Left cardiac atrium (tissue), 4 donors: ENCODE measurements around the gene STARD13. TPM values are rescaled to one million over a fixed set of nuclear protein-coding genes. Genes with fewer than 3 reads are reported as not detected.

Source experiments
- ATAC-seq, 2 donors: fragments of 200-7000 bp; cut with Tn5 transposase; one replicate each; pipeline ENCODE4 v1.9.1; 2020; ENCODE audit warnings: mild to moderate bottlenecking in 2 of 2, moderate library complexity in 2 of 2
- DNase-seq: peaks from one replicate; pipeline ENCODE4 v3.0.0-alpha.2; 2020
- intact Hi-C, 2 donors: fragments of 100-400 bp; cut with DNase I; formaldehyde crosslinking; loops; one replicate each; pipeline versions ENCODE4 v1.14.1 to v1.15.1; 2022 to 2023
- total RNA-seq, 2 donors: library from RNA; stranded (reverse); fragmentation: NEBNext Ultra II Directional; extraction: Animal tissue kit (Norgen Biotek cat#: 25700); gene quantifications; one replicate each; pipeline ENCODE4 v1.2.1, GENCODE V29; 2021
- donor health status: DM: no; HTN: yes; CAD: no.
- donor health status: DM: no; HTN: yes; CAD: no; lungs with severe emphysema.
- donor health status: DM: yes; HTN: yes; CAD: no.
- donor health status: Dilated cardiomyopathy.

Gene STARD13
- total RNA-seq, 2 donors from 2014 or later = 26.8 to 33.3 TPM

DNA sequence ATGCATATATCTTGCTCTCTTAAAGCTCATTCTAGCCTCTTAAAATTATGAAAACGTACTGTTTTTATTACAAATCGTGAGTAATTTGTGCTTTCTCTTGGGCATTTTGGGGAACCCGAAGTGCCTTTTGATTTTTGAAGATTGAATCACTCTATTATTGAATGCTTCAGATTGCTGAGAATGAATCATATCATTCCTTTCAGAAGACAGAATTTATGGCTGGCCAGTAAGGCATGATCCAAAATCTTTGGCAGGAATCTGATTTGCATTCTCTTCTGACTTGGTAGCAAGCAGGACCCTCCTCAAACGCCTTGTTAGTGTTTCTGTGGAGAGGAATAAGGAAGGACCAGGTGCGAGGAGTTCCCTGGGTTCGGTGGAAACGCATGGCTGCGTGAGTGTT, 49.5 kb downstream of the STARD13 start:
- intact Hi-C loops = no loop called here
- DNase-seq = no peak
- ATAC-seq = peak in 1 of 2 donors; percentile 77

- DNase-seq = no peak
- peak in 1 of 2 donors; percentile 15 for ATAC-seq
- intact Hi-C loops = no loop called here
Observed at GRCh38 chr13:33235564-33235963, 50.0 kb downstream of the STARD13 start.

DNA sequence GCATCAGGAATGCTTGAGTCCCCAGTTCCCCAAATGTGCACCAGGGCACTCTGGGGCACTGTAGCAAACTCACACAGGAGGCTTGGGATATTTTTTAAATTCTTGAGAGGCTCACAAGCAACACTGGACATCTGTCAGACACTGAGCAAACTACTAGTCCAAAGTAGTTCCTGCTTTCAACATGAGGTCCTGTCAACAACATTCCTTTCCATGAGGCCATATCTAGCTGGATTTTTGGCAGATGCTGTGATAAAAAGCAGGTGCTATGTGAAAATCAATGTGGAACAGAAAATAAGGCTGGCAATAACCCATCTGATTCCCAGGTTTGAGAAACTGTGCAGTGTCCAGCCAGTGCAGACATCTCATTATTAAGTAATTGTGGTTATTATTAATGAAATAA, 50.5 kb downstream of the STARD13 start:
- intact Hi-C loops = no loop called here
- peak; percentile 35 to 65 for ATAC-seq
- no peak for DNase-seq

- ATAC-seq = peak; percentile 13 to 29
- no peak for DNase-seq
- intact Hi-C loops = loop anchor here in 1 of 2 donors (5.0 kb wide), 1 partner anchor 49 kb away; no protein-coding TSS in a partner anchor
Observed at GRCh38 chr13:33233547-33233946, 52.0 kb downstream of the STARD13 start.

DNA sequence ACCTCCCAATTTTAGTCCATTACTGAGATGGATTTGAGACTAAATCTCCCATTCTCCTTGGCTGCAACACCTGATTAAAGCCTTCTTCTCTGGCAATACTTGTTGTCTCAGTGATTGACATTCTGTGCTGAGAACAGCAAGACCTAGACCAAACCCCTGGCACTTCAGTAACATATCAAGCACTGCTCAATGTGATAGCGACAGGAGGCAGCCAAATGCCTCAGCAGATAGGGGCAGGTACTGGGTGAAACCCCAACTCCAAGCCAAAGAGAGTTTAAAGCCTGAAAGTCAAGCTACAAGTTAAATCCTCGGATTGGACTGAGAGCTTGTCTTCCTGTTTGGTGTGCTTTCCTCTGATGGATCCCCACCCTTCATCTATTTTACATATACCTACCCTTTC, 52.7 kb downstream of the STARD13 start:
- intact Hi-C loops = loop anchor here in 1 of 2 donors (5.0 kb wide), 1 partner anchor 49 kb away; no protein-coding TSS in a partner anchor
- no peak for ATAC-seq
- no peak for DNase-seq

DNA sequence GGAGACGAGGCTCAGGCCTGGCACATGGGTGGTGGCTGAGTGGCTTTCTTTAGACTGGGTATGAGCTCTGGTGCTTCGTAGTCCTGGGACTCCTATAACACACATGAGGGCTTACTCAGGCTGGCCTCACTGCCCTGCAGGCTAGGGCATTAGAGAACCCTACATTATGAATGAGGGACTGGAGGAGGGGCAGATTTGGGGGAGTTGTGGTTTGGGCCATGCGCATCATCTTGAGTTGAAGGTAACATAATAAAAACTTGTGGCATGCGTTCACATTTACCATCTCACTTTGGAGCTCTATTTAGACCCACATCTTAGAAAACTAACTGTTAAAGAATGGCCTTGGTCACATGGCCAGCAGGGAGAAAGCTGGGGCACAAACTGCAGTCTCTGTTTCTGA, 54.2 kb downstream of the STARD13 start:
- no peak for ATAC-seq
- no peak for DNase-seq
- intact Hi-C loops = loop anchor here in 1 of 2 donors (5.0 kb wide), 1 partner anchor 51 kb away; no protein-coding TSS in a partner anchor

DNA sequence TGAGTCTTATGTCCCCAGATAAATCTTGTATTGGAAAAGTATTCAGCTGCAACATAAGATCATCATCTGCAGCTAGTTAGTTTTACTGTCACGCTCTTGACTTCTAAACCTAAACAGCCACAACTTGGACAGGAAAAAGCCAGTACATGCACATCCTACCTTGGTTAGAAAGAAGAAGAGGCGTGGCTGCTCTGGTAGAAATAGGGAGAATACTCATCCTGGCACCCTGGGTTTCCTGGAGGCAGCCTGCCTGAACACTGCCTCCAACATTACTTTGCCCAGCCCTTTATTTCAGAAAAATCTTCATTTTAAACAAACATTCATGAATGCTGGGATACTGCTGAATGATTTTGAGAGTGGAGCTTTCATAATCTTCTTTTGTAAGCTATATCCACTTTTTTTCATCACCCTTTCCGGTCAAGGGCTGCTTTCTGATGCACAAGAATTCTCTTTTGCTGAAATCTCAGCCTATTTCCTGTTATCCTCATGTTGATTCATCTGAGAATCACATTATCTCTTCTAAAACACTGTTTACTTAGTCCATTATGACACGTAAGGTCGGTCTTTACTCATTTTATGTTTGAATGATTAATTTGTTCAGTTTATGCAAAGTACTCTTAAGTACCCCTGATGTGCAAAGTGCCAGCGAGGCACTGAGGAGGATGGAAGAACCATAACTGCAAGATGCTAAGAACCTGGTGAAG, 55.2 kb downstream of the STARD13 start:
- ATAC-seq (no peak), DNase-seq (no peak)
- intact Hi-C loops = loop anchor here in 1 of 2 donors (5.0 kb wide), 1 partner anchor 52 kb away; no protein-coding TSS in a partner anchor

- intact Hi-C loops = loop anchor here (5.0 to 10.0 kb wide), 3 partner anchors 53 to 315 kb away; partner anchors contain the start of gene STARD13 (in 1 of the 2)
- peak; percentile 20 to 79 for ATAC-seq
- no peak for DNase-seq
Observed at GRCh38 chr13:33229446-33230177, 55.9 kb downstream of the STARD13 start.

DNA sequence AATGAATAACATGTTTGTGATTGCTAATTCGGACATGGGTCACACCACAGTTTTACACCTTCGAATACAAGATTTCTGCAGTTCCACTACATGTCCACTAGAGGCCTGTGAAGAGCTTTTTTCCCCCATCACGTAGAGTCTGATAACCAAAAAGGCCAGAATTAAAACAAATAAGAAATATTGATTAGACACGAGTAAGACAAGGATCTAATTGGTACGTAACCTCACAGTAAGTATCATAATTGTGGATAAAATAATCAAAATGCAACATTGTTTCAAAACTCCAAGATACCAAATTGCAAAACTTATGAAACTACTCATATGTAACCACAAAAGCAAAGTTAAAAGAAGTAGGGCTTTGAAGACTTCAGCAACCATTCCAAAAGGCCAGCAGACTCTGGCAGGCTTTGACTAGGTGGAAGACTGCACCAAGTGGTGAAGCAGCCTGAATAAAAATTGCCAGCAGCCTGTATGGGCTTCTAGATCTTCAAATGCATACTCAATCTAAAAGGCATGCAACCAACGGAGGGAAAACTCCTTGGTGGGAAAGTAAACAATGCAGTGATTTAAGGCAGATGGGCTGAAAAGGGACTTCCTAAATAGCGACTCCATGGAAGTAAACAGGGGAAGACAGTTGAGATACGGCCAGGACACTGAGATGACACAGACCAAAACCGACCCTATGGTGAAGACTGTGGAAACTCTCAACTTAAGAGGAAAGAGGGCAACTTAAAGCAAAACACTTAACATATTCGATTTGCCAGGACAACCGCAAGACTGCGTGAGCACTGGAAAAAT, 56.7 kb downstream of the STARD13 start:
- DNase-seq = no peak
- peak; percentile 39 to 68 for ATAC-seq
- intact Hi-C loops = loop anchor here (10.0 kb wide), 2 partner anchors 56 to 316 kb away; partner anchors contain the start of gene STARD13 (in 1 of the 2)

GRCh38 chr13:33227927-33228647, 57.5 kb downstream of the STARD13 start:
- intact Hi-C loops = loop anchor here (10.0 kb wide), 2 partner anchors 57 to 317 kb away; partner anchors contain the start of gene STARD13 (in 1 of the 2)
- ATAC-seq (peak in 1 of 2 donors; percentile 59), DNase-seq (no peak)

GRCh38 chr13:33224686-33225085, 60.9 kb downstream of the STARD13 start:
- intact Hi-C loops = loop anchor here (10.0 kb wide), 2 partner anchors 60 to 320 kb away; partner anchors contain the start of gene STARD13 (in 1 of the 2)
- DNase-seq = no peak
- no peak for ATAC-seq

DNA sequence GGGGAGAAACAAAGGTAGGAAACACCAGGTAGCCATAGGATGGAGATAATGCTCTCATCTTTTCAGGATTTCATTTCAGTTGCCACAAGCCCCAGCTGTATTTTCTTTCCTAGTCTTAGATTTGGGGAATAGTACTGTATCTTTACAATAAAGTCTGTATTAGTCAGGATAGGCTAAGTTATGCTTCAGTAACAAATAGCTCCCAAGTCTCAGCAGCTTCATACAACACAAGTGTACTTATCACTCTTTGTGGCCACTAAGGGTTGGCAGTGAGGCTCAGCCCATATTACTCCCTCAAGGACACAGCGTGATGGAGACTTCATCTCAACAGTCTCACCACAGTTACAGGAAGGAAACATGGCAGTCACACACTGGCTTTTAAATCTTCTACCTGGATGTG, 61.4 kb downstream of the STARD13 start:
- no peak for DNase-seq
- intact Hi-C loops = loop anchor here (10.0 kb wide), 2 partner anchors 61 to 321 kb away; partner anchors contain the start of gene STARD13 (in 1 of the 2)
- no peak for ATAC-seq

- DNase-seq (no peak), ATAC-seq (no peak)
- intact Hi-C loops = loop anchor here (10.0 kb wide), 2 partner anchors 65 to 325 kb away; partner anchors contain the start of gene STARD13 (in 1 of the 2)
Observed at GRCh38 chr13:33219926-33220325, 65.6 kb downstream of the STARD13 start.

GRCh38 chr13:33218426-33218825, 67.1 kb downstream of the STARD13 start:
- intact Hi-C loops = no loop called here
- no peak for ATAC-seq

DNA sequence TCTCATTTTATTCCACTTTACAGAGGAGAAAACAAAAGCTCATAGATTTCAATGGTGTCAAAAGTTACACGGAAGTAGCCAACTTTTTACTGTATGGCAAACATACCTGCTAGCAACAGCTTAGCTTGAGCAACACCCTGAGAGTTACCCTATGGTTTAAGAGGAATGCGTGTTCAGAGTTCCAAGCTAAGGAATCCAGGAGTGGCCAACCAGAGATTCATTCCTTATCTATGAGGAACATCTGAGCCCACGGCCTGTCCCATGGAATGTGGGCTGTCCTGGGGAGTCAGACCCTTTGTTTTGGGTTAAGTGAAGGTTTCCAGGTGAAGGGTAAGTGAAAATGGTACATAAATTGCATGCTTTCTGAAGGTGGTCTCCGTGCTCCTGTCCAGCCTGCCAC, 67.5 kb downstream of the STARD13 start:
- DNase-seq (no peak), ATAC-seq (no peak)
- intact Hi-C loops = no loop called here

More at GRCh38 chr13:33218426-33218825, 67.1 kb downstream of the STARD13 start:
- DNase-seq = no peak

GRCh38 chr13:33217256-33217655, 68.3 kb downstream of the STARD13 start:
- DNase-seq = no peak
- ATAC-seq = peak; percentile 28 to 84
- intact Hi-C loops = no loop called here

- ATAC-seq (peak in 1 of 2 donors; percentile 16), DNase-seq (no peak)
- intact Hi-C loops = no loop called here
Observed at GRCh38 chr13:33213797-33214196, 71.8 kb downstream of the STARD13 start.
